K562 (cell line): ENCODE data around the gene DPAGT1. TPM values are rescaled to one million over a fixed set of nuclear protein-coding genes. Genes with fewer than 3 reads are reported as not detected.

Experiments
- MAFG ChIP-seq: fragments of 450-650 bp; conservative IDR thresholded peaks from 2 replicates; pipeline ENCODE4 v1.6.1; 2016; ENCODE audit warnings: missing genetic modification characterization, missing compliant biosample characterization
- NFRKB ChIP-seq: fragments of 450-650 bp; IDR thresholded peaks from 2 replicates; pipeline ENCODE4 v1.6.1; 2016; ENCODE audit warnings: low read depth
- NONO ChIP-seq, 2 experiments: fragments of 200-400 bp in 1 of 2; fragments of 450-650 bp in 1 of 2; formaldehyde crosslinking in 1 of 2; IDR thresholded peaks; 2 replicates each; pipeline ENCODE4 v1.6.1; 2017; ENCODE audit warnings: low read depth in 2 of 2, mild to moderate bottlenecking in 2 of 2, moderate library complexity in 2 of 2, low read length in 1 of 2
- NR0B1 ChIP-seq: fragments of 450-650 bp; IDR thresholded peaks from one replicate; pipeline ENCODE4 v1.6.1; 2018; ENCODE audit warnings: mild to moderate bottlenecking, moderate library complexity; ENCODE audit not compliant: partially characterized antibody
- POLR2G ChIP-seq: fragments of 200-400 bp; formaldehyde crosslinking; IDR thresholded peaks from 2 replicates; pipeline ENCODE4 v1.6.1; 2017; ENCODE audit warnings: low read depth, mild to moderate bottlenecking, antibody characterized with exemption, low read length, moderate library complexity
- SAP30 ChIP-seq: fragments of 200-600 bp; sonication (generic); IDR thresholded peaks from 2 replicates; pipeline ENCODE4 v1.6.1; 2012; ENCODE audit warnings: borderline replicate concordance, low read depth, mild to moderate bottlenecking, moderate library complexity, low read length, control low read depth, inconsistent platforms; ENCODE audit not compliant: insufficient read depth, poor library complexity, severe bottlenecking
- SIRT6 ChIP-seq: IDR thresholded peaks from one replicate; pipeline ENCODE4 v1.6.1; 2012; ENCODE audit warnings: low read depth, mild to moderate bottlenecking, control low read depth, inconsistent platforms, low read length, moderate library complexity
- TCFL5 ChIP-seq: fragments of 250-450 bp; sonication (Bioruptor Pico); conservative IDR thresholded peaks from 2 replicates; pipeline ENCODE4 v1.6.1; 2021; ENCODE audit warnings: mild to moderate bottlenecking, moderate library complexity, matching md5 sums
- ZBTB12 ChIP-seq: fragments of 250-450 bp; sonication (Bioruptor Pico); IDR thresholded peaks from 2 replicates; pipeline ENCODE4 v1.4.0; 2020
- ZBTB33 ChIP-seq: sonication (generic); formaldehyde crosslinking; IDR thresholded peaks from 2 replicates; pipeline ENCODE4 v1.8.1; 2023; ENCODE audit warnings: mild to moderate bottlenecking, missing genetic modification reagents
- ZKSCAN3 ChIP-seq: fragments of 250-450 bp; sonication (Bioruptor Pico); IDR thresholded peaks from 2 replicates; pipeline ENCODE4 v1.4.0; 2020
- ZNF174 ChIP-seq: fragments of 250-450 bp; sonication (Bioruptor Pico); IDR thresholded peaks from 2 replicates; pipeline ENCODE4 v1.4.0; 2020; ENCODE audit warnings: mild to moderate bottlenecking
- ZNF449 ChIP-seq: fragments of 250-450 bp; sonication (Bioruptor Pico); IDR thresholded peaks from 2 replicates; pipeline ENCODE4 v1.8.0; 2022; ENCODE audit warnings: moderate library complexity, mild to moderate bottlenecking, inconsistent platforms
- polyA plus RNA-seq, 8 experiments: library from polyadenylated mRNA; depleted of rRNA in 4 of 8; stranded (reverse) in 5 of 8; unstranded in 3 of 8; fragments of >200 nt; fragmentation: Nextera tagmentation in 2 of 8; fragmentation: Illumina TruSeq in 1 of 8; extraction: Ambion mirVana in 2 of 8; extraction: Trizol in 1 of 8; gene quantifications; 2 replicates each; pipeline versions ENCODE4 v1.2.1 to v1.2.3, GENCODE V29; 2011 to 2014; ENCODE audit warnings: inconsistent platforms in 1 of 8, missing spikeins in 1 of 8
- total RNA-seq, 7 experiments: library from RNA; depleted of rRNA in 6 of 7; stranded (reverse); fragments of >200 nt in 6 of 7; fragmentation: Illumina TruSeq in 2 of 7; extraction: Trizol in 2 of 7; gene quantifications; 2 replicates each; pipeline versions ENCODE4 v1.2.1 to v1.2.3, GENCODE V29; 2011 to 2021; ENCODE audit warnings: low replicate concordance in 1 of 7
- TF ChIP-seq, protein P1 (sequence below): fragments of 250-450 bp; sonication (Bioruptor Pico); IDR thresholded peaks from 2 replicates; pipeline ENCODE4 v1.8.0; 2021; ENCODE audit warnings: moderate library complexity, mild to moderate bottlenecking, inconsistent platforms
- TF ChIP-seq, protein P2 (sequence below): sonication (generic); formaldehyde crosslinking; IDR thresholded peaks from 2 replicates; pipeline ENCODE4 v1.4.0; 2020; ENCODE audit warnings: mild to moderate bottlenecking, missing genetic modification reagents

Gene DPAGT1
- total and polyA plus RNA-seq, 9 of the 15 experiments (the other 6 are each of a cell fraction or from before 2014, with no cell fraction given), result 29.9 to 135 (median 85.0) TPM

GRCh38 chr11:119057000-119057769, 44.5 kb downstream of the DPAGT1 start, which contains the start of gene HYOU1 (continued):
- TF ChIP-seq, protein P1, sequence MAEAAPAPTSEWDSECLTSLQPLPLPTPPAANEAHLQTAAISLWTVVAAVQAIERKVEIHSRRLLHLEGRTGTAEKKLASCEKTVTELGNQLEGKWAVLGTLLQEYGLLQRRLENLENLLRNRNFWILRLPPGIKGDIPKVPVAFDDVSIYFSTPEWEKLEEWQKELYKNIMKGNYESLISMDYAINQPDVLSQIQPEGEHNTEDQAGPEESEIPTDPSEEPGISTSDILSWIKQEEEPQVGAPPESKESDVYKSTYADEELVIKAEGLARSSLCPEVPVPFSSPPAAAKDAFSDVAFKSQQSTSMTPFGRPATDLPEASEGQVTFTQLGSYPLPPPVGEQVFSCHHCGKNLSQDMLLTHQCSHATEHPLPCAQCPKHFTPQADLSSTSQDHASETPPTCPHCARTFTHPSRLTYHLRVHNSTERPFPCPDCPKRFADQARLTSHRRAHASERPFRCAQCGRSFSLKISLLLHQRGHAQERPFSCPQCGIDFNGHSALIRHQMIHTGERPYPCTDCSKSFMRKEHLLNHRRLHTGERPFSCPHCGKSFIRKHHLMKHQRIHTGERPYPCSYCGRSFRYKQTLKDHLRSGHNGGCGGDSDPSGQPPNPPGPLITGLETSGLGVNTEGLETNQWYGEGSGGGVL (CRISPR knock-in tag), result no peak
- TF ChIP-seq SAP30 (peak; percentile 39), NONO (IDR thresholded peaks at IDR 0.05; ENCODE audit: low read depth in 2 of 2, low read length in 1 of 2) (peak; percentile 5 to 67; a peak in 1 of 4 replicates), ZNF174 (CRISPR knock-in tag) (no peak), NFRKB (no peak), ZNF449 (CRISPR knock-in tag) (no peak), ZBTB33 (no peak), TCFL5 (CRISPR knock-in tag) (no peak), ZBTB12 (CRISPR knock-in tag) (peak; percentile 66), NR0B1 (no peak), ZKSCAN3 (CRISPR knock-in tag) (no peak), SIRT6 (no peak), MAFG (tag) (no peak), POLR2G (peak; percentile 99)
- TF ChIP-seq, protein P2, sequence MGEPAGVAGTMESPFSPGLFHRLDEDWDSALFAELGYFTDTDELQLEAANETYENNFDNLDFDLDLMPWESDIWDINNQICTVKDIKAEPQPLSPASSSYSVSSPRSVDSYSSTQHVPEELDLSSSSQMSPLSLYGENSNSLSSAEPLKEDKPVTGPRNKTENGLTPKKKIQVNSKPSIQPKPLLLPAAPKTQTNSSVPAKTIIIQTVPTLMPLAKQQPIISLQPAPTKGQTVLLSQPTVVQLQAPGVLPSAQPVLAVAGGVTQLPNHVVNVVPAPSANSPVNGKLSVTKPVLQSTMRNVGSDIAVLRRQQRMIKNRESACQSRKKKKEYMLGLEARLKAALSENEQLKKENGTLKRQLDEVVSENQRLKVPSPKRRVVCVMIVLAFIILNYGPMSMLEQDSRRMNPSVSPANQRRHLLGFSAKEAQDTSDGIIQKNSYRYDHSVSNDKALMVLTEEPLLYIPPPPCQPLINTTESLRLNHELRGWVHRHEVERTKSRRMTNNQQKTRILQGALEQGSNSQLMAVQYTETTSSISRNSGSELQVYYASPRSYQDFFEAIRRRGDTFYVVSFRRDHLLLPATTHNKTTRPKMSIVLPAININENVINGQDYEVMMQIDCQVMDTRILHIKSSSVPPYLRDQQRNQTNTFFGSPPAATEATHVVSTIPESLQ (CRISPR knock-in tag), result no peak
